ENCODE results near the gene ERAS. TPM values are rescaled to one million over a fixed set of nuclear protein-coding genes. Genes with fewer than 3 reads are reported as not detected.

Gene ERAS
- total RNA-seq, 2 experiments from 2014 or later: not detected

DNA sequence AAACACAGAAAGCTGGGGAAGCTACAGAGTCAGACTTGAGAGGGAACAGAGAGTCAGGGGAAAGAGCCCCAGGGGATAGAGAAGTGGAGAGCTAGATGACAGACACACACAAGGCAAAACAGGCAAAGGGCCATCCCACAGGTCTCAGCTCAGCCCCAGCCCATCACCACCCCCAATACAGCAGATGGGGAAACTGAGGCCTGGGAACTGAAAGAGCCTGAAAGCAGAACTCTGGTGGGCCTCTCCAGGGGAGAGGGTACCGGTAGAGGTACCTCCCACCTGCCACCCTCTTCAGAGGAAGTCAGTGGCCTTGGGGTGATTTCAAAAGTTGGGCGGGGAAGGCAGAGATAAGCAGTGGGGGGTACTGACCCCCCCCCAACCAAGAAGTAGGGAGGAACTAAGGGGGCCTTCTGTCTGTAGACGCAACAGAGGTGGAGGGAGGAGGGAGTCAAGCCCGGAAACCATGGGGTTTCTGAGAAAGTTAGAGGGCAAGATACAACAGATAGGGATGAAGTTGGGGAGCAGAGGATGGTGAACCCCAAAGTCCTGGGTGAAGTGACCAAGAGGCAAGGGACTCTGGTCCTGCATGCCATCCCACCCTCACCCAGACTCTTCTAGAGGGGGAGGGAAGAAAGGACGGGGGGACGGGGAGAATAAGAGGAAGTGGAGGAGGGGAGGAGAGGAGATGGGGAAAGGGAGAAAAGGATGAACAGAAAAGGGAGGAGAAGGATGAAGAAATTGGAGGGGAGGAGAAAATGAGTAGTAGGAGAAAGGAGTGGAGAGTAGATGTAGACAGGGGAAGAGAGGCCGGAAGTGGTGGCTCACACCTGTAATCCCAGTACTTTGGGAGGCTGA, 36.7 kb upstream of the ERAS start:
- no peaks in the 10 kb centered on the region for H3K27me3 Mint-ChIP-seq
- POLR2A ChIA-PET: no interaction called here
- no peak for ATAC-seq (ENCODE audit: poor library complexity)
- no peaks in the 10 kb centered on the region for H3K4me1 Mint-ChIP-seq (ENCODE audit: low read depth)
- CTCF ChIA-PET: no interaction called here
- intact Hi-C loops (cut with DNase I, micrococcal nuclease): loop anchor here in 1 of 2 experiments (5.0 kb wide), 1 partner anchor 37 kb away; no protein-coding TSS in a partner anchor
- no peaks in the 10 kb centered on the region for H3K36me3 ChIP-seq (ENCODE audit: insufficient read depth, low read length)
- no peak overlapping the region for H3K27ac Mint-ChIP-seq
- no peak for TF ChIP-seq CTCF (IDR thresholded peaks at IDR 0.05)
- no peak overlapping the region for H3K4me3 Mint-ChIP-seq
- DNase-seq: peak in 1 of 14 experiments; percentile 13
- H3K4me1 ChIP-seq (ENCODE audit: insufficient read depth, low read length): peaks cover 4% of the 10 kb centered on the region
- H3K9me3 ChIP-seq (ENCODE audit: control insufficient read depth in 1 of 2, insufficient read depth in 1 of 2, low read length in 2 of 2): no peaks in the 10 kb centered on the region
- H3K36me3 Mint-ChIP-seq (ENCODE audit: low read depth): no peaks in the 10 kb centered on the region
- H3K27me3 ChIP-seq (ENCODE audit: control insufficient read depth in 1 of 2, insufficient read depth in 2 of 2, low read length in 2 of 2): no peaks in the 10 kb centered on the region
- no peak overlapping the region for H3K27ac ChIP-seq (ENCODE audit: low read depth in 1 of 2, low read length in 2 of 2)
- H3K4me3 ChIP-seq (ENCODE audit: low read length): no peak overlapping the region
- H3K9me3 Mint-ChIP-seq: no peaks in the 10 kb centered on the region

DNA sequence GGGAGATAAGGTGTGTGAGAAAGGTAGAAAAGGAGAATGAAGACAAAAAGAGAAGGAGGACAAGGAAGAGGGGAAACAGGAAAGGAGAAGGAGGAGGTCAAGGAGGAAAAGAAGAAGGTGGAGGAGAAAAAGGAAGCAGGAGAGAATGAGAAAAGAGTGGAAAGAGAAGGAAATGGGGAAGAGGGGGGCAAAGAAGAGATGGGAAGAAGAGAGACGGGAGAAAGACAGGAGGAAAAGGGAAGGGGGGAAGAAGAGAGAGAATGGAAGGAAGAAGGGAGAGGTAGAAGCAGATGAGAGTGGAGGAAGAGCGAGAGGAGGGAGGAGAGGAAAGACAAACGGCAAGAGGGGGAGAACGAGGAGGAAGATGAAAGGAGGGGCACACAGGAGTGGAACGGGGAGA, 35.8 kb upstream of the ERAS start:
- no peak overlapping the region for H3K27ac Mint-ChIP-seq
- no peaks in the 10 kb centered on the region for H3K36me3 ChIP-seq (ENCODE audit: insufficient read depth, low read length)
- CTCF ChIA-PET: no interaction called here
- no peaks in the 10 kb centered on the region for H3K9me3 Mint-ChIP-seq
- no peak overlapping the region for H3K4me3 ChIP-seq (ENCODE audit: low read length)
- no peaks in the 10 kb centered on the region for H3K9me3 ChIP-seq (ENCODE audit: control insufficient read depth in 1 of 2, insufficient read depth in 1 of 2, low read length in 2 of 2)
- H3K36me3 Mint-ChIP-seq (ENCODE audit: low read depth): no peaks in the 10 kb centered on the region
- H3K4me1 ChIP-seq (ENCODE audit: insufficient read depth, low read length): peaks cover 4% of the 10 kb centered on the region
- H3K27me3 Mint-ChIP-seq: no peaks in the 10 kb centered on the region
- no peak overlapping the region for H3K4me3 Mint-ChIP-seq
- DNase-seq: no peak
- TF ChIP-seq CTCF (IDR thresholded peaks at IDR 0.05): no peak
- no peaks in the 10 kb centered on the region for H3K4me1 Mint-ChIP-seq (ENCODE audit: low read depth)
- H3K27me3 ChIP-seq (ENCODE audit: control insufficient read depth in 1 of 2, insufficient read depth in 2 of 2, low read length in 2 of 2): no peaks in the 10 kb centered on the region
- intact Hi-C loops (cut with DNase I, micrococcal nuclease): loop anchor here in 1 of 2 experiments (5.0 kb wide), 1 partner anchor 38 kb away; no protein-coding TSS in a partner anchor
- POLR2A ChIA-PET: no interaction called here
- no peak for ATAC-seq (ENCODE audit: poor library complexity)
- H3K27ac ChIP-seq (ENCODE audit: low read depth in 1 of 2, low read length in 2 of 2): no peak overlapping the region

GRCh38 chrX:48791063-48791820, 35.1 kb upstream of the ERAS start:
- no peaks in the 10 kb centered on the region for H3K9me3 Mint-ChIP-seq
- H3K27ac ChIP-seq (ENCODE audit: low read depth in 1 of 2, low read length in 2 of 2): no peak overlapping the region
- ATAC-seq (ENCODE audit: poor library complexity) (no peak), DNase-seq (no peak)
- no peaks in the 10 kb centered on the region for H3K4me1 Mint-ChIP-seq (ENCODE audit: low read depth)
- H3K27ac Mint-ChIP-seq: no peak overlapping the region
- H3K9me3 ChIP-seq (ENCODE audit: control insufficient read depth in 1 of 2, insufficient read depth in 1 of 2, low read length in 2 of 2): no peaks in the 10 kb centered on the region
- TF ChIP-seq CTCF (IDR thresholded peaks at IDR 0.05): no peak
- no peaks in the 10 kb centered on the region for H3K27me3 Mint-ChIP-seq
- H3K4me1 ChIP-seq (ENCODE audit: insufficient read depth, low read length): peaks cover 4% of the 10 kb centered on the region
- no peak overlapping the region for H3K4me3 Mint-ChIP-seq
- intact Hi-C loops (cut with DNase I, micrococcal nuclease): loop anchor here in 1 of 2 experiments (5.0 kb wide), 1 partner anchor 39 kb away; no protein-coding TSS in a partner anchor
- H3K36me3 Mint-ChIP-seq (ENCODE audit: low read depth): no peaks in the 10 kb centered on the region
- H3K4me3 ChIP-seq (ENCODE audit: low read length): no peak overlapping the region
- no peaks in the 10 kb centered on the region for H3K36me3 ChIP-seq (ENCODE audit: insufficient read depth, low read length)
- CTCF ChIA-PET: no interaction called here
- H3K27me3 ChIP-seq (ENCODE audit: control insufficient read depth in 1 of 2, insufficient read depth in 2 of 2, low read length in 2 of 2): no peaks in the 10 kb centered on the region
- POLR2A ChIA-PET: no interaction called here

All from CD4-positive, alpha-beta T cell (primary cell).